Measurements from ENCODE around the gene HSD17B8.

- TF ChIP-seq CTCF (IDR thresholded peaks at IDR 0.05; ENCODE audit: low read depth, low read length) (no peak), POLR2A (IDR thresholded peaks at IDR 0.05; ENCODE audit: extremely low read depth, insufficient read length) (no peak)
Observed at GRCh38 chr6:33160096-33160495, 44.4 kb upstream of the HSD17B8 start.

All from NB4 (cell line).